Calu3 (cell line): Measurements from ENCODE around the gene GPR27. TPM values are rescaled to one million over a fixed set of nuclear protein-coding genes. Genes with fewer than 3 reads are reported as not detected.

Experiments
- BruUV-seq: library from RNA; stranded (reverse); fragments of 400-500 nt; replicated peaks from 2 replicates; lab custom pipeline; 2021; lab: Mats Ljungman, UMichigan
- CTCF ChIA-PET: fragments of 300-600 bp; sonication (Branson Sonifier 250); formaldehyde crosslinking; loops from one replicate; lab custom pipeline; 2022; ENCODE audit warnings: antibody characterized with exemption; lab: Charles Lee
- DNase-seq: peaks from one replicate; pipeline ENCODE4 v3.0.0; 2022
- H3K27ac Mint-ChIP-seq: one replicate; pipeline ENCODE4 v1.8.0; 2022; ENCODE audit warnings: mixed read lengths; ENCODE audit not compliant: unreplicated experiment
- H3K27me3 Mint-ChIP-seq: one replicate; pipeline ENCODE4 v1.8.0; 2022; ENCODE audit warnings: mixed read lengths; ENCODE audit not compliant: unreplicated experiment
- H3K36me3 Mint-ChIP-seq: one replicate; pipeline ENCODE4 v1.8.0; 2022; ENCODE audit warnings: mild to moderate bottlenecking, moderate library complexity, mixed read lengths; ENCODE audit not compliant: insufficient read depth, unreplicated experiment
- H3K4me1 Mint-ChIP-seq: one replicate; pipeline ENCODE4 v1.8.0; 2022; ENCODE audit warnings: mild to moderate bottlenecking, low read depth, mixed read lengths; ENCODE audit not compliant: unreplicated experiment
- H3K4me3 Mint-ChIP-seq: one replicate; pipeline ENCODE4 v1.8.0; 2022; ENCODE audit warnings: mild to moderate bottlenecking, low read depth, moderate library complexity, mixed read lengths; ENCODE audit not compliant: unreplicated experiment
- H3K9me3 Mint-ChIP-seq: one replicate; pipeline ENCODE4 v1.8.0; 2022; ENCODE audit warnings: low read depth, mixed read lengths; ENCODE audit not compliant: unreplicated experiment
- CTCF ChIP-seq: fragments of 200-600 bp; IDR thresholded peaks from one replicate; pipeline ENCODE4 v1.8.0; 2022; ENCODE audit warnings: antibody characterized with exemption; ENCODE audit not compliant: unreplicated experiment
- intact Hi-C: fragments of 100-400 bp; cut with micrococcal nuclease; formaldehyde crosslinking; loops from one replicate; pipeline ENCODE4 v1.10.0; 2022; ENCODE audit not compliant: unreplicated experiment
- total RNA-seq: library from RNA; stranded (reverse); gene quantifications from 2 replicates; pipeline ENCODE4 v1.2.3, GENCODE V29; 2022

The GPR27 gene
- total RNA-seq, 1 experiment from 2014 or later = 0.71 TPM

- no peak for TF ChIP-seq CTCF
- Mint-ChIP-seq H3K4me3 (peak overlapping the region; percentile 55), H3K4me1 (peaks cover 8% of the 10 kb centered on the region), H3K36me3 (peaks cover 5% of the 10 kb centered on the region), H3K27me3 (peaks cover 41% of the 10 kb centered on the region), H3K27ac (no peak overlapping the region), H3K9me3 (no peaks in the 10 kb centered on the region)
- BruUV-seq = no TSS peak
- no peak for DNase-seq
- intact Hi-C loops = no loop called here
- CTCF ChIA-PET = no interaction called here
These were observed 32.0 kb downstream of the GPR27 start for GRCh38 chr3:71785532-71786216.

GRCh38 chr3:71786217-71786549 is 32.5 kb downstream of the GPR27 start:
- Mint-ChIP-seq H3K27me3 (peaks cover 45% of the 10 kb centered on the region), H3K4me3 (peak overlapping the region; percentile 55), H3K4me1 (peaks cover 8% of the 10 kb centered on the region), H3K36me3 (peaks cover 5% of the 10 kb centered on the region), H3K9me3 (no peaks in the 10 kb centered on the region), H3K27ac (no peak overlapping the region)
- intact Hi-C loops = no loop called here
- TF ChIP-seq CTCF = no peak
- CTCF ChIA-PET = no interaction called here
- BruUV-seq = no TSS peak
- DNase-seq = no peak

GRCh38 chr3:71786551-71786950 is 32.9 kb downstream of the GPR27 start:
- intact Hi-C loops = no loop called here
- CTCF ChIA-PET = no interaction called here
- Mint-ChIP-seq H3K27me3 (peaks cover 49% of the 10 kb centered on the region), H3K9me3 (no peaks in the 10 kb centered on the region), H3K27ac (no peak overlapping the region), H3K4me1 (peaks cover 8% of the 10 kb centered on the region), H3K36me3 (peaks cover 5% of the 10 kb centered on the region), H3K4me3 (no peak overlapping the region)
- no TSS peak for BruUV-seq
- no peak for DNase-seq
- TF ChIP-seq CTCF = no peak

- H3K27ac Mint-ChIP-seq = no peak overlapping the region
- H3K27me3 Mint-ChIP-seq = peaks cover 53% of the 10 kb centered on the region
- H3K9me3 Mint-ChIP-seq = no peaks in the 10 kb centered on the region
- peaks cover 8% of the 10 kb centered on the region for H3K4me1 Mint-ChIP-seq
- DNase-seq = no peak
- H3K36me3 Mint-ChIP-seq = peaks cover 5% of the 10 kb centered on the region
- CTCF ChIA-PET = interaction anchor here (0.5 kb wide), 1 partner anchor 19 kb away, joined by 5 read pairs; no protein-coding TSS in a partner anchor
- BruUV-seq = no TSS peak
- no peak overlapping the region for H3K4me3 Mint-ChIP-seq
- no peak for TF ChIP-seq CTCF
- intact Hi-C loops = no loop called here
These were observed 34.3 kb downstream of the GPR27 start for GRCh38 chr3:71787851-71788405.
